ENCODE data around the gene WHAMM. TPM values are rescaled to one million over a fixed set of nuclear protein-coding genes. Genes with fewer than 3 reads are reported as not detected.

The WHAMM gene
- total and polyA plus RNA-seq, 2 of the 4 experiments (the other 2 are of a cell fraction): 1.4 to 4.1 TPM

DNA sequence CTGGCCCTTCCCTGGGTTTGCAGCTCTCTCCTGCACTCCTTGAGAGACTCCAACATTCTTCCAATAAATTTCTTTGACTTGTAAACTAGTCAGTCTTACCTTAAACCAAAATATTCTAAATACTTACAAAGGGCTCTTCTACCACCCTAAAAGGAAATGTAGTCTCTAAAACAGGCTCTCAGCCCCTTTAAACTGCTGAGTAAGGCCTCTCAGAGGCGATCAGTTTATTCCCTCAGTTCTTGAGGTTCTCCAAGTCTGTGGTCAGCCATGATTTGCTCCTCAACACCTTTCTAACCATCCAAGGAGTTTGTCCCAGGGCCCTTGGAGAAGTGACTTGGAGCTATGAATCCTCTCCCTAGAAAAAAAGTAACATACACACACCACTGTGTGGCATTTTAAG is 64.8 kb downstream of the WHAMM start:
- dilution Hi-C loops (cut with HindIII; ENCODE audit: low sequenced_read_pairs, unreplicated experiment) (no loop called here), in situ Hi-C loops (cut with MboI; ENCODE audit: low sequenced_read_pairs) (no loop called here), intact Hi-C loops (cut with micrococcal nuclease) (no loop called here)
- no peak overlapping the region for H2AK5ac ChIP-seq (ENCODE audit: low read depth, low read length)
- no peak overlapping the region for H4K5ac ChIP-seq (ENCODE audit: low read depth, low read length)
- H3K56ac ChIP-seq (ENCODE audit: extremely low read depth, insufficient read depth, low read length): no peak overlapping the region
- H4K8ac ChIP-seq (ENCODE audit: low read depth in 2 of 2, low read length in 2 of 2): no peak overlapping the region
- peaks cover 4% of the 10 kb centered on the region; the same call in 1 of the 2 replicates for H3K9me1 ChIP-seq (ENCODE audit: insufficient read depth, low read length)
- H4K20me1 ChIP-seq (ENCODE audit: insufficient read depth, low read length): no peaks in the 10 kb centered on the region
- ATAC-seq (ENCODE audit: low read depth) (no peak), DNase-seq (no peak)
- ChIA-PET CTCF (no interaction called here), POLR2A (ENCODE audit: unreplicated experiment) (no interaction called here)
- no peaks in the 10 kb centered on the region for H3K27me3 ChIP-seq (ENCODE audit: control insufficient read depth, insufficient read depth, low read length)
- H3K4ac ChIP-seq (ENCODE audit: low read depth, low read length): no peak overlapping the region
- no peak overlapping the region for H2BK15ac ChIP-seq (ENCODE audit: low read depth, low read length)
- H2AFZ ChIP-seq (replicated peaks; ENCODE audit: low read length, poor library complexity): no peak overlapping the region
- H2BK120ac ChIP-seq (ENCODE audit: low read depth, low read length): no peak overlapping the region
- no peak overlapping the region for H2AK9ac ChIP-seq (replicated peaks; ENCODE audit: low read depth, low read length, poor library complexity)
- H3K9me3 ChIP-seq (ENCODE audit: control insufficient read depth, insufficient read depth, low read length): no peaks in the 10 kb centered on the region
- H3K18ac ChIP-seq (ENCODE audit: low read depth, low read length): no peak overlapping the region
- H3K79me1 ChIP-seq (ENCODE audit: low read depth in 1 of 2, low read length in 2 of 2): no peaks in the 10 kb centered on the region
- 89% methylated on average over 1 of the region's 1 CpG; no CpG with 5 or more reads in 1 of the 2 experiments for WGBS, 2 experiments (ENCODE audit: extremely low coverage in 2 of 2, insufficient read length in 1 of 2)
- BruUV-seq (replicated peaks): no TSS peak
- no peak overlapping the region for H3K4me3 ChIP-seq (ENCODE audit: insufficient read depth, low read depth, low read length)
- no peak overlapping the region for H3K9ac ChIP-seq (ENCODE audit: low read depth, low read length)
- 0 out of 2 replicates have a peak, but pooled peaks cover 1% of the 10 kb centered on the region for H3K4me1 ChIP-seq (ENCODE audit: control insufficient read depth, insufficient read depth, low read length)
- no peak overlapping the region for H3K27ac ChIP-seq (ENCODE audit: insufficient read depth, low read length)
- no peak overlapping the region for H4K91ac ChIP-seq (ENCODE audit: insufficient read depth, low read depth, low read length)
- no peak overlapping the region for H2BK5ac ChIP-seq (ENCODE audit: low read depth, low read length, poor library complexity, severe bottlenecking)
- no peaks in the 10 kb centered on the region for H3K36me3 ChIP-seq (ENCODE audit: control insufficient read depth, insufficient read depth, low read length)
- H3K23ac ChIP-seq (ENCODE audit: low read depth, low read length): no peak overlapping the region
- no peak overlapping the region for H2BK20ac ChIP-seq (ENCODE audit: low read depth, low read length)
- TF ChIP-seq RFX5 (IDR thresholded peaks at IDR 0.05; ENCODE audit: low read depth, low read length): no peak
- peak; percentile 45; the same call in 1 of the 2 replicates for TF ChIP-seq MAFK (IDR thresholded peaks at IDR 0.05; ENCODE audit: low read depth, low read length)
- no peak overlapping the region for H3K4me2 ChIP-seq (ENCODE audit: low read depth, low read length)
- H3K14ac ChIP-seq (replicated peaks; ENCODE audit: low read depth, low read length): no peak overlapping the region
